Stimulated activated CD8-positive, alpha-beta memory T cell treated with anti-CD3 and anti-CD28 coated beads, Interleukin-12 subunit alpha, Interleukin-12 subunit beta, amount 100 ng/mL, for 1 hour (primary cell): ENCODE measurements around the gene MYH2.

ENCODE experiments used
- DNase-seq: peaks from one replicate; pipeline ENCODE4 v3.0.0-alpha.2; 2020; ENCODE audit warnings: low read depth

MYH2 gene

GRCh38 chr17:10516065-10516464 is 33.4 kb downstream of the MYH2 start:
- DNase-seq: no peak

DNA sequence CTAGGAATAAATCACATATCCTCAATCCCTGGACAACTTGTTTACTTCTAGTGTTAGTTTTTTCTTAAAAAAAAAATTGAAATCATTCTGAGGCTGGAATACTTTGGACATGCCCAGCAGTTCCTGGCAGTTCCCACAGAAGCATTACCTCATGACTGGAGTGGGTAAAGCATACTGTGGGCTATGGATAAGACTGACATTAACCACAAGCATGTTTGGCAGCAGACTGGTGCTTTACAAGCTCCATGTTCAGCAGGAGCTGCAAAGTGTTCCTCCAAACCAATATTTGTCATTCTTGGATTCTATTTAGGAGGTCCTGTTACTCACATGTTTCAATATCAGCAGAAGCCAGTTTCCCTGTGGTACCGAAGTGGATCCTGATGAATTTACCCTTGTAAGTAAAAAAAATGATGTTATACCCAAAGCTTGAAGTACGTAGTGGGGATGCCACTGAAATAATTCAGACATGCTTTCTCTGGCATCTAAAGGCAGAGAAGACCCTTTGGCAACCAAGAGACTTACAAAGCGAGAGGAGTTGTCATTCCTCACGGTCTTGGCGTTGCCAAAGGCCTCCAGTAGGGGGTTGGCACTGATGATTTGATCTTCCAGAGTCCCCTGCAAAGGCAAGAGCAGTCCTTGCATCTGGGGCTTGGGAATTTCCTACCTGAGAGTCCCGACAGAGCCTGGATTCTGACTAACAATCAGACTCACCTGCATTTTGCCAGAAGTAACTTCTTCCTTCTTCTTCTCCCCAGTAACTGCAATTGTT is 36.0 kb downstream of the MYH2 start:
- DNase-seq: no peak

DNA sequence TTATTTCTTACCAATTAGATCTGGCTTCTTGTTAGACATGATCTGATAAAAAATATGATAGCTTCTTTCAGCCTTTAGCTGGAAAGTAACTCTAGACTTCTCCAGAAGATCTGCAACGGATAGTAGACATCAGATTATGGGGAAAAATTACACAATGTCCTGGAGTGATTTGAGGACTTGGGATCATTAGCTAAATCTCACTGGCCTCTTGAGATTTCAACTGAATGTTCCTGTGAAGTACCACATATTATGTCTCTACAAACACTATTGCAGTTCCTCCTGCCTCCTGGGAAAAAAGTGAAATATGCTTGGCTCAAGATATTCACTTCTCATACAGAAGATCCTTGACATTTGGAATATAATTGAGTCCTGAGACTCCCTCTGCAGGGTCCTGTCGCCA is 36.6 kb downstream of the MYH2 start:
- DNase-seq: no peak

GRCh38 chr17:10499950-10500349 is 49.5 kb downstream of the MYH2 start:
- no peak for DNase-seq

- DNase-seq: no peak
These were observed 57.5 kb downstream of the MYH2 start for GRCh38 chr17:10492004-10492403.

GRCh38 chr17:10482252-10482651 is 67.2 kb downstream of the MYH2 start:
- DNase-seq: no peak

DNA sequence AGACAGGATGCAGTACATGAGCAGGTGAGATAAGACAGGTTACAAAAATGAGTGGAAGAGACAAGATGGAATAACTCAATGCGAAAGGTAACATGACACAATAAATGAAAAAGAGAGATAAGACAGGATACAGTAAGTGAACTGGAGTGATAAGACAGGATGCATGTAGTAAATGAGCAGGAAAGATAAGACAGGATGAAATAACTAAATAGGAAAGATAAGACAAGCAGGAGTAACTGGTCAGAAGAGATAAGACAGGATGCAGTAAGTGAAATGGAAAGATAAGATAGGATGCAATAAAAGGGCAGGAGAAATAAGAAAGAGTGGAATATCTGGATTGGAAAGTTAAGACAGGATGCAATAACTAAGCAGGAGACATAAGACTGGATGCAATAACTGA is 71.8 kb downstream of the MYH2 start:
- no peak for DNase-seq

- no peak for DNase-seq
These were observed 74.9 kb downstream of the MYH2 start for GRCh38 chr17:10474536-10474935.

DNA sequence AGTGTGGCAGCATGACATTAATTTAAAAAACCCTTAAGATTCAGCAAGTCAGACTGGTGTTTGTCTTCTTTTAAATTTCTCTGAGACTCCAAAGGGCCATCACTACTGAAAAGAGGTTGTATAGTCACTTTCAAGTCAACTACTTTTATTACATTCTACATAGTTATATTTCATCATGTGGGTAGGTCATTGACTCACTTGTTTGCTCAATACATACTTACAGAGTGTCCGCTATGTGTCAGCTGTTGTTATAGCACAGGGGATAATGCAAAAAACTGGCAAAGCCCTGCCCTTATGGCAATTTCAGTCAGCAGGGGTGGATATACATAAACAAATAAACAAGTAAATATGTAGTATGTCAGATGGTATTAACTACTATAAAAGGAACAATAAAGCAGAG is 77.6 kb downstream of the MYH2 start:
- no peak for DNase-seq
